GM21825 (cell line): Measurements from ENCODE around the gene SCLY.
A peak's percentile ranks its signal among the peaks of the same experiment; 100 is the strongest.

Experiments used
- ATAC-seq: cut with Tn5 transposase; IDR thresholded peaks from one replicate; pipeline ENCODE4 v1.9.1; 2021; ENCODE audit warnings: mild to moderate bottlenecking, moderate library complexity; ENCODE audit not compliant: unreplicated experiment

Gene SCLY

GRCh38 chr2:238123991-238124470 lies 63.2 kb downstream of the SCLY start:
- ATAC-seq: no peak

- ATAC-seq: no peak
Measured at GRCh38 chr2:238124488-238125126, 63.8 kb downstream of the SCLY start.

GRCh38 chr2:238125127-238125885 lies 64.5 kb downstream of the SCLY start:
- no peak for ATAC-seq

- no peak for ATAC-seq
Measured at GRCh38 chr2:238126338-238126737, 65.5 kb downstream of the SCLY start.

- ATAC-seq: no peak
Measured at GRCh38 chr2:238126775-238127164, 66.0 kb downstream of the SCLY start.

- ATAC-seq: peak; percentile 62
Measured at GRCh38 chr2:238127165-238128060, 66.6 kb downstream of the SCLY start.

- ATAC-seq: no peak
Measured at GRCh38 chr2:238128061-238128440, 67.2 kb downstream of the SCLY start.

GRCh38 chr2:238128534-238129001 lies 67.8 kb downstream of the SCLY start:
- ATAC-seq: no peak

- no peak for ATAC-seq
Measured at GRCh38 chr2:238129166-238130010, 68.6 kb downstream of the SCLY start.

GRCh38 chr2:238130111-238130695 lies 69.4 kb downstream of the SCLY start:
- ATAC-seq: no peak

- no peak for ATAC-seq
Measured at GRCh38 chr2:238130696-238131628, 70.2 kb downstream of the SCLY start.

GRCh38 chr2:238131761-238132462 lies 71.1 kb downstream of the SCLY start:
- ATAC-seq: no peak

GRCh38 chr2:238132463-238133450 lies 72.0 kb downstream of the SCLY start:
- no peak for ATAC-seq

- ATAC-seq: no peak
Measured at GRCh38 chr2:238133499-238134392, 72.9 kb downstream of the SCLY start.

GRCh38 chr2:238134393-238134785 lies 73.6 kb downstream of the SCLY start:
- no peak for ATAC-seq

GRCh38 chr2:238135601-238136150 lies 74.9 kb downstream of the SCLY start:
- ATAC-seq: no peak
